ENCODE results near the gene TMX4. TPM values are rescaled to one million over a fixed set of nuclear protein-coding genes. Genes with fewer than 3 reads are reported as not detected.

The TMX4 gene
- total RNA-seq, 2 experiments from 2014 or later: 39.8 to 47.9 TPM

DNA sequence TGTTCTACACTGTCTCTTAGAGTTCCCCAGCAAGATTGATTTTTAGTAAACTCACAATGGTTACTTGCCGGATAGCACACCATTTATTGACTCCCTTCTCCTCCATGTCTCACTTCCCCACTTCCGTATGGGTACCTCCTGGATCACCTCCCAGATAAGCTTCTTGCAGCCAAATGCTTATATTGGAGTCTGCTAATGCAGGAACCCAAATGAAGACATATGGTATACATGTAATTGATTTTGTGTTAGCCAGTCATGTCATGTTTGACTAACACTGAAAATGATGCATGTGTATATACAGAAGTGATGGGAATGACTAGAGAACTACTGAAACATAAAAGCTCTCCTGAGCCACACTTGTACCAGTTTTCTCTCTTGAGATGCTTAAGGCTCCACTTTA is 46.1 kb upstream of the TMX4 start:
- intact Hi-C loops (cut with DNase I, micrococcal nuclease): no loop called here
- Histone ChIP-seq H3K36me3 (ENCODE audit: insufficient read depth, low read length) (no peaks in the 10 kb centered on the region), H3K27me3 (ENCODE audit: control insufficient read depth in 1 of 2, insufficient read depth in 2 of 2, low read length in 2 of 2) (no peaks in the 10 kb centered on the region), H3K9me3 (ENCODE audit: control insufficient read depth in 1 of 2, insufficient read depth in 1 of 2, low read length in 2 of 2) (no peaks in the 10 kb centered on the region), H3K4me1 (ENCODE audit: insufficient read depth, low read length) (no peaks in the 10 kb centered on the region), H3K4me3 (ENCODE audit: low read length) (no peak overlapping the region), H3K27ac (ENCODE audit: low read depth in 1 of 2, low read length in 2 of 2) (no peak overlapping the region)
- TF ChIP-seq, protein P1, sequence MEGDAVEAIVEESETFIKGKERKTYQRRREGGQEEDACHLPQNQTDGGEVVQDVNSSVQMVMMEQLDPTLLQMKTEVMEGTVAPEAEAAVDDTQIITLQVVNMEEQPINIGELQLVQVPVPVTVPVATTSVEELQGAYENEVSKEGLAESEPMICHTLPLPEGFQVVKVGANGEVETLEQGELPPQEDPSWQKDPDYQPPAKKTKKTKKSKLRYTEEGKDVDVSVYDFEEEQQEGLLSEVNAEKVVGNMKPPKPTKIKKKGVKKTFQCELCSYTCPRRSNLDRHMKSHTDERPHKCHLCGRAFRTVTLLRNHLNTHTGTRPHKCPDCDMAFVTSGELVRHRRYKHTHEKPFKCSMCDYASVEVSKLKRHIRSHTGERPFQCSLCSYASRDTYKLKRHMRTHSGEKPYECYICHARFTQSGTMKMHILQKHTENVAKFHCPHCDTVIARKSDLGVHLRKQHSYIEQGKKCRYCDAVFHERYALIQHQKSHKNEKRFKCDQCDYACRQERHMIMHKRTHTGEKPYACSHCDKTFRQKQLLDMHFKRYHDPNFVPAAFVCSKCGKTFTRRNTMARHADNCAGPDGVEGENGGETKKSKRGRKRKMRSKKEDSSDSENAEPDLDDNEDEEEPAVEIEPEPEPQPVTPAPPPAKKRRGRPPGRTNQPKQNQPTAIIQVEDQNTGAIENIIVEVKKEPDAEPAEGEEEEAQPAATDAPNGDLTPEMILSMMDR (IDR thresholded peaks at IDR 0.05): no peak
- Mint-ChIP-seq H3K27ac (no peak overlapping the region), H3K4me3 (no peak overlapping the region), H3K36me3 (ENCODE audit: low read depth) (no peaks in the 10 kb centered on the region), H3K4me1 (ENCODE audit: low read depth) (no peaks in the 10 kb centered on the region), H3K9me3 (no peaks in the 10 kb centered on the region), H3K27me3 (peaks cover 12% of the 10 kb centered on the region)
- ATAC-seq (ENCODE audit: poor library complexity) (no peak), DNase-seq (no peak)
- ChIA-PET POLR2A (no interaction called here), CTCF (interaction anchor here (1.6 kb wide), 1 partner anchor 21 kb away, joined by 4 read pairs; no protein-coding TSS in a partner anchor)

DNA sequence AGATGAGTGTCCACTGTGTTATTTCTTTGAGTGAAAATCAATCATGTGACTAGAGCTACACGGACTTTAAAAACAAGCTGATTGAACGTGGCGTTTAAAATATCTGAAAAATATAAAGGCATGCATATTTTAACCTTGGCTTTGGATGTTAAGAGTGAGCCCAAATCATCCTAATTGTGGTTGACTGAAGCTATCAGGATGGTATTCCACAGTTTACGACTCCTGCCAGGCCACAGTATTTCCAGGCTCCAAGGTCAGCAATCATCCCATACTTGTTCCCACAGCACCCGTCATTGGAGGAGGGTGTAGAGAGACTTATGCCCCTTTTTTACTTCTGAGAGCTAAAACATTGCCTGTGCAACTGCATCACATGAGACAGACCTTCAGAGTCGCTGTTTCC is 43.2 kb upstream of the TMX4 start:
- Mint-ChIP-seq H3K9me3 (no peaks in the 10 kb centered on the region), H3K4me1 (ENCODE audit: low read depth) (no peaks in the 10 kb centered on the region), H3K27me3 (peaks cover 8% of the 10 kb centered on the region), H3K4me3 (no peak overlapping the region), H3K36me3 (ENCODE audit: low read depth) (no peaks in the 10 kb centered on the region), H3K27ac (no peak overlapping the region)
- ChIA-PET CTCF (interaction anchor here (0.7 to 1.3 kb wide), 2 partner anchors 15 to 136 kb away, joined by 3 read pairs; no protein-coding TSS in a partner anchor), POLR2A (no interaction called here)
- TF ChIP-seq, protein P1 (IDR thresholded peaks at IDR 0.05): no peak
- Histone ChIP-seq H3K4me1 (ENCODE audit: insufficient read depth, low read length) (no peaks in the 10 kb centered on the region), H3K27ac (ENCODE audit: low read depth in 1 of 2, low read length in 2 of 2) (no peak overlapping the region), H3K36me3 (ENCODE audit: insufficient read depth, low read length) (no peaks in the 10 kb centered on the region), H3K9me3 (ENCODE audit: control insufficient read depth in 1 of 2, insufficient read depth in 1 of 2, low read length in 2 of 2) (no peaks in the 10 kb centered on the region), H3K27me3 (ENCODE audit: control insufficient read depth in 1 of 2, insufficient read depth in 2 of 2, low read length in 2 of 2) (no peaks in the 10 kb centered on the region), H3K4me3 (ENCODE audit: low read length) (no peak overlapping the region)
- DNase-seq (no peak), ATAC-seq (ENCODE audit: poor library complexity) (no peak)
- intact Hi-C loops (cut with DNase I, micrococcal nuclease): no loop called here

DNA sequence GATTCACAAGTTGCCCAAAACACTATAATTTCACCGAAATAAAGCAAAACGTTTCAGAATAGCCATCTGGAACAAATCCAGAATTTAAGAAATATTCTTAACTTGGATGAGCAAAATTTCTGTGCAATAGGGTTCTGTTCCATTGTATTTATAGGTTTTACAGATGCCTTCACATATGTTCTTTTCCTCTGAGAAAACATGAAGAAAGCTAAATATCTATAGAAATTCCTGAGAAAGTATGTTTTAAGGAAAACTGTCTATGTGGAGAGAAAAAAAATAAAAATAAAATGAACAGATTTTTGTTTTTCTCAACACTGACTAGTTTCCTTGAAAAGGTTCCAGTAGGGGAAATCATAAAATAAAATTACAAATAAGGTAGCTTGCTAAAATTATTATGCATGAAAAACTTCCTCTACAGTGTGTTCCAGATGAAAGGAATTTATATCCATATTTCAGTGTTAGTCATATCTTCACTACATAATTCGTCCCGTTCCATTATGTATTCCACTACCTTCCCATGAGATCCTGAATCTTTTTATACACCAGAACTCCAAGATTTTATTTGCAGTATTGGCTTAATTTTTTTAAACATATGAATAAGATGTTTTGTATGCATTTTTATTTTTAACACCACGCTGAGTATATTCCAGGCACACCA is 42.4 kb upstream of the TMX4 start:
- no peaks in the 10 kb centered on the region for H3K36me3 ChIP-seq (ENCODE audit: insufficient read depth, low read length)

More for the DNA sequence above, 42.4 kb upstream of the TMX4 start:
- Mint-ChIP-seq H3K4me1 (ENCODE audit: low read depth) (no peaks in the 10 kb centered on the region), H3K9me3 (no peaks in the 10 kb centered on the region), H3K36me3 (ENCODE audit: low read depth) (no peaks in the 10 kb centered on the region), H3K27ac (no peak overlapping the region), H3K27me3 (peaks cover 8% of the 10 kb centered on the region), H3K4me3 (no peak overlapping the region)
- H3K27ac ChIP-seq (ENCODE audit: low read depth in 1 of 2, low read length in 2 of 2): no peak overlapping the region
- CTCF ChIA-PET: interaction anchor here (0.7 to 1.9 kb wide), 2 partner anchors 19 to 136 kb away, joined by 3 to 4 read pairs; no protein-coding TSS in a partner anchor
- POLR2A ChIA-PET: no interaction called here
- DNase-seq: no peak
- no peaks in the 10 kb centered on the region for H3K9me3 ChIP-seq (ENCODE audit: control insufficient read depth in 1 of 2, insufficient read depth in 1 of 2, low read length in 2 of 2)
- ATAC-seq (ENCODE audit: poor library complexity): no peak
- H3K27me3 ChIP-seq (ENCODE audit: control insufficient read depth in 1 of 2, insufficient read depth in 2 of 2, low read length in 2 of 2): no peaks in the 10 kb centered on the region
- H3K4me1 ChIP-seq (ENCODE audit: insufficient read depth, low read length): no peaks in the 10 kb centered on the region
- H3K4me3 ChIP-seq (ENCODE audit: low read length): no peak overlapping the region
- intact Hi-C loops (cut with DNase I, micrococcal nuclease): no loop called here
- TF ChIP-seq, protein P1 (IDR thresholded peaks at IDR 0.05): no peak

All from CD4-positive, alpha-beta T cell (primary cell).